K562 (cell line): ENCODE data around the gene GPATCH3. TPM values are rescaled to one million over a fixed set of nuclear protein-coding genes. Genes with fewer than 3 reads are reported as not detected.

Experiments used
- ATAC-seq: fragments of 200-7000 bp; cut with Tn5 transposase; 3 replicates; pipeline ENCODE4 v1.9.1; 2020; ENCODE audit warnings: moderate library complexity
- BruUV-seq: library from RNA; stranded (reverse); fragments of 400-500 nt; replicated peaks from 2 replicates; lab custom pipeline; 2021; lab: Mats Ljungman, UMichigan
- CTCF ChIA-PET: fragments of 300-600 bp; formaldehyde crosslinking; extraction: SDS; loops from one replicate; lab custom pipeline; 2021; ENCODE audit warnings: low intra/inter-chr PET ratio; lab: Yijun Ruan, JAX
- POLR2A ChIA-PET: fragments of 300-600, 350-650 bp; sonication (Branson Sonifier 250); formaldehyde crosslinking; extraction: SDS; loops from one replicate; lab custom pipeline; 2021; ENCODE audit warnings: antibody characterized with exemption, inconsistent platforms; lab: Yijun Ruan, JAX
- DNase-seq, 4 experiments: peaks; one replicate each; pipeline versions ENCODE4 v3.0.0 to v3.0.0-alpha.2; 2011 to 2018; ENCODE audit warnings: low spot score in 3 of 4, mixed read lengths in 3 of 4; ENCODE audit errors: extremely low read depth in 1 of 4
- FAIRE-seq: peaks from 2 replicates; lab custom pipeline; 2011; peaks lifted over from hg19 to GRCh38; lab: Jason Lieb, UNC
- H2AFZ ChIP-seq: 2 replicates; pipeline ENCODE4 v1.6.0; 2011; ENCODE audit warnings: low read depth, low read length, control low read depth, inconsistent platforms
- H3K27ac ChIP-seq: fragments of 200-600 bp; 3 replicates; pipeline ENCODE4 v1.8.0; 2011; ENCODE audit warnings: low read depth, mild to moderate bottlenecking, control low read depth, inconsistent platforms, low read length, moderate library complexity, mixed read lengths; ENCODE audit errors: extremely low read depth
- H3K27me3 ChIP-seq, 2 experiments: fragments of 300-600 bp in 1 of 2; 2 replicates in 1 of 2; 3 replicates in 1 of 2; pipeline versions ENCODE4 v1.6.0 to v1.8.0; 2011; ENCODE audit warnings: inconsistent platforms in 2 of 2, low read length in 2 of 2, mild to moderate bottlenecking in 1 of 2, mixed read lengths in 1 of 2, moderate library complexity in 1 of 2; ENCODE audit not compliant: control insufficient read depth in 2 of 2, insufficient read depth in 2 of 2
- H3K36me3 ChIP-seq: fragments of 300-600 bp; 3 replicates; pipeline ENCODE4 v1.8.0; 2011; ENCODE audit warnings: mild to moderate bottlenecking, low read length, inconsistent platforms; ENCODE audit not compliant: control insufficient read depth, insufficient read depth
- H3K4me1 ChIP-seq, 2 experiments: fragments of 200-600 bp in 1 of 2; replicated peaks in 1 of 2; 2 replicates in 1 of 2; 3 replicates in 1 of 2; pipeline versions ENCODE4 v1.5.1 to v1.8.0; 2011; ENCODE audit warnings: inconsistent platforms in 2 of 2, low read length in 2 of 2, mild to moderate bottlenecking in 1 of 2, mixed read lengths in 1 of 2, moderate library complexity in 1 of 2; ENCODE audit not compliant: control insufficient read depth in 2 of 2, insufficient read depth in 2 of 2
- H3K4me2 ChIP-seq: 2 replicates; pipeline ENCODE4 v1.6.1; 2011; ENCODE audit warnings: low read length, control low read depth, inconsistent platforms, mixed read lengths; ENCODE audit not compliant: insufficient read depth
- H3K4me3 ChIP-seq: fragments of 200-600 bp; sonication (generic), shearing (Covaris generic); 2 replicates; pipeline ENCODE4 v1.5.1; 2016; ENCODE audit warnings: control low read depth, inconsistent platforms
- H3K79me2 ChIP-seq: fragments of 200-600 bp; 3 replicates; pipeline ENCODE4 v1.8.0; 2011; ENCODE audit warnings: low read length, inconsistent platforms; ENCODE audit not compliant: control insufficient read depth, insufficient read depth
- H3K9ac ChIP-seq, 2 experiments: 2 replicates each; pipeline versions ENCODE4 v1.6.0 to v1.6.1; 2011; ENCODE audit warnings: low read depth in 2 of 2, low read length in 2 of 2, control low read depth in 1 of 2, inconsistent platforms in 1 of 2, mild to moderate bottlenecking in 1 of 2, mixed read lengths in 1 of 2; ENCODE audit not compliant: insufficient read depth in 1 of 2
- H3K9me1 ChIP-seq: one replicate; pipeline ENCODE4 v1.6.0; 2011; ENCODE audit warnings: inconsistent platforms, mild to moderate bottlenecking, low read length, moderate library complexity; ENCODE audit not compliant: control insufficient read depth, insufficient read depth
- H3K9me3 ChIP-seq: replicated peaks from 2 replicates; pipeline ENCODE4 v1.5.1; 2011; ENCODE audit warnings: low read depth, low read length, inconsistent platforms; ENCODE audit not compliant: control insufficient read depth, insufficient read depth
- H4K20me1 ChIP-seq: replicated peaks from 2 replicates; pipeline ENCODE4 v1.6.1; 2011; ENCODE audit warnings: low read length, inconsistent platforms, mixed read lengths; ENCODE audit not compliant: control insufficient read depth, insufficient read depth
- DACH1 ChIP-seq: fragments of 450-650 bp; IDR thresholded peaks from 2 replicates; pipeline ENCODE4 v1.6.1; 2018; ENCODE audit not compliant: partially characterized antibody
- EZH2 ChIP-seq: IDR thresholded peaks from 2 replicates; pipeline ENCODE4 v1.6.1; 2012; ENCODE audit warnings: low read depth, mild to moderate bottlenecking, inconsistent platforms, low read length, borderline replicate concordance
- FOXA3 ChIP-seq, 2 experiments: fragments of 450-650 bp in 1 of 2; sonication (generic) in 1 of 2; formaldehyde crosslinking; IDR thresholded peaks in 1 of 2; conservative IDR thresholded peaks in 1 of 2; 2 replicates each; pipeline versions ENCODE4 v1.4.0 to v1.8.0; 2020 to 2022; ENCODE audit warnings: mild to moderate bottlenecking in 2 of 2, missing genetic modification reagents in 1 of 2
- FOXP1 ChIP-seq: sonication (generic); formaldehyde crosslinking; IDR thresholded peaks from 2 replicates; pipeline ENCODE4 v1.8.0; 2022; ENCODE audit warnings: mild to moderate bottlenecking, missing genetic modification reagents
- HMGN3 ChIP-seq: IDR thresholded peaks from 2 replicates; pipeline ENCODE4 v1.6.1; 2011; ENCODE audit warnings: borderline replicate concordance, low read depth, mild to moderate bottlenecking, mixed read lengths, low read length; ENCODE audit not compliant: insufficient read length; ENCODE audit errors: extremely low read depth
- HMGXB4 ChIP-seq: sonication (generic); formaldehyde crosslinking; IDR thresholded peaks from 2 replicates; pipeline ENCODE4 v1.8.1; 2023; ENCODE audit warnings: mild to moderate bottlenecking, missing genetic modification reagents
- JUND ChIP-seq, 2 experiments: IDR thresholded peaks; 2 replicates in 1 of 2; 3 replicates in 1 of 2; pipeline ENCODE4 v1.6.1; 2011; ENCODE audit warnings: borderline replicate concordance in 2 of 2, low read depth in 2 of 2, low read length in 2 of 2, improper control_type of control experiment in 1 of 2, missing biosample characterization in 1 of 2, missing genetic modification characterization in 1 of 2, missing genetic modification reagents in 1 of 2
- KLF6 ChIP-seq: fragments of 250-450 bp; sonication (Bioruptor Pico); IDR thresholded peaks from 2 replicates; pipeline ENCODE4 v1.4.0; 2020; ENCODE audit warnings: mild to moderate bottlenecking, moderate library complexity, borderline replicate concordance
- MBD2 ChIP-seq: sonication (generic); IDR thresholded peaks from 2 replicates; pipeline ENCODE4 v1.6.1; 2016; ENCODE audit warnings: low read depth, borderline replicate concordance
- MYBL2 ChIP-seq, 2 experiments: fragments of 450-650 bp in 1 of 2; sonication (generic) in 1 of 2; formaldehyde crosslinking in 1 of 2; IDR thresholded peaks; 2 replicates each; pipeline versions ENCODE4 v1.6.1 to v1.8.1; 2017 to 2022; ENCODE audit warnings: borderline replicate concordance in 1 of 2, inconsistent platforms in 1 of 2, low read depth in 1 of 2, mild to moderate bottlenecking in 1 of 2, missing genetic modification reagents in 1 of 2, moderate library complexity in 1 of 2
- MYNN ChIP-seq, 2 experiments: sonication (generic); formaldehyde crosslinking in 1 of 2; IDR thresholded peaks; 2 replicates each; pipeline versions ENCODE4 v1.5.0 to v1.6.1; 2016 to 2020; ENCODE audit warnings: antibody characterized with exemption in 1 of 2, missing genetic modification reagents in 1 of 2
- NR2C2 ChIP-seq, 2 experiments: fragments of 200-800 bp in 1 of 2; sonication (Bioruptor generic) in 1 of 2; sonication (generic) in 1 of 2; formaldehyde crosslinking in 1 of 2; IDR thresholded peaks; 2 replicates each; pipeline versions ENCODE4 v1.6.1 to v1.8.0; 2016 to 2022; ENCODE audit warnings: mild to moderate bottlenecking in 1 of 2, missing compliant biosample characterization in 1 of 2, missing genetic modification characterization in 1 of 2, missing genetic modification reagents in 1 of 2
- NR2F6 ChIP-seq: fragments of 450-650 bp; formaldehyde crosslinking; IDR thresholded peaks from 2 replicates; pipeline ENCODE4 v1.4.0; 2020; ENCODE audit warnings: mild to moderate bottlenecking
- RBM22 ChIP-seq: fragments of 200-400 bp; formaldehyde crosslinking; IDR thresholded peaks from 2 replicates; pipeline ENCODE4 v1.6.1; 2018; ENCODE audit warnings: low read length, low read depth; ENCODE audit not compliant: poor library complexity, severe bottlenecking
- RFX1 ChIP-seq: fragments of 450-650 bp; IDR thresholded peaks from 2 replicates; pipeline ENCODE4 v1.6.1; 2016; ENCODE audit warnings: mild to moderate bottlenecking, moderate library complexity
- SMAD3 ChIP-seq: fragments of 450-650 bp; formaldehyde crosslinking; conservative IDR thresholded peaks from 2 replicates; pipeline ENCODE4 v1.4.0; 2020; ENCODE audit warnings: mild to moderate bottlenecking
- SREBF2 ChIP-seq: sonication (generic); formaldehyde crosslinking; IDR thresholded peaks from 2 replicates; pipeline ENCODE4 v1.4.0; 2020; ENCODE audit warnings: mild to moderate bottlenecking, missing genetic modification reagents
- ZC3H4 ChIP-seq: sonication (generic); formaldehyde crosslinking; IDR thresholded peaks from 2 replicates; pipeline ENCODE4 v1.9.0; 2021; ENCODE audit warnings: missing genetic modification reagents, borderline replicate concordance
- ZNF324 ChIP-seq: fragments of 250-450 bp; sonication (Bioruptor Pico); IDR thresholded peaks from 2 replicates; pipeline ENCODE4 v1.4.0; 2020; ENCODE audit warnings: mild to moderate bottlenecking
- ZNF695 ChIP-seq: fragments of 450-650 bp; formaldehyde crosslinking; IDR thresholded peaks from 2 replicates; pipeline ENCODE4 v1.4.0; 2020; ENCODE audit warnings: mild to moderate bottlenecking, moderate library complexity
- WGBS: fragments of 100-300 bp; shearing (Covaris generic); methylation state at CpG from one replicate; pipeline ENCODE4 v1.1.6; 2016; ENCODE audit warnings: low coverage, mixed read lengths; ENCODE audit not compliant: insufficient coverage; ENCODE audit errors: missing lambda C conversion rate; 5-methylcytosine and 5-hydroxymethylcytosine counted together
- in situ Hi-C: fragments of 300-500 bp; cut with MboI; formaldehyde crosslinking; loops from 4 replicates; pipeline ENCODE4 v1.15.0; 2018; ENCODE audit warnings: inconsistent platforms, mixed read lengths
- intact Hi-C: fragments of 100-400 bp; cut with micrococcal nuclease; formaldehyde crosslinking; loops from 2 replicates; pipeline ENCODE4 v1.14.2; 2022
- polyA plus RNA-seq, 8 experiments: library from polyadenylated mRNA; depleted of rRNA in 4 of 8; stranded (reverse) in 5 of 8; unstranded in 3 of 8; fragments of >200 nt; fragmentation: Nextera tagmentation in 2 of 8; fragmentation: Illumina TruSeq in 1 of 8; extraction: Ambion mirVana in 2 of 8; extraction: Trizol in 1 of 8; gene quantifications; 2 replicates each; pipeline versions ENCODE4 v1.2.1 to v1.2.3, GENCODE V29; 2011 to 2014; ENCODE audit warnings: inconsistent platforms in 1 of 8, missing spikeins in 1 of 8
- total RNA-seq, 7 experiments: library from RNA; depleted of rRNA in 6 of 7; stranded (reverse); fragments of >200 nt in 6 of 7; fragmentation: Illumina TruSeq in 2 of 7; extraction: Trizol in 2 of 7; gene quantifications; 2 replicates each; pipeline versions ENCODE4 v1.2.1 to v1.2.3, GENCODE V29; 2011 to 2021; ENCODE audit warnings: low replicate concordance in 1 of 7

Gene GPATCH3
- total and polyA plus RNA-seq, 9 of the 15 experiments (the other 6 are each of a cell fraction or from before 2014, with no cell fraction given), result 1.6 to 23.0 (median 13.3) TPM

GRCh38 chr1:26921126-26921539 lies 20.9 kb upstream of the GPATCH3 start:
- peak overlapping the region; percentile 98 for H2AFZ ChIP-seq
- peaks cover 42% of the 10 kb centered on the region for H3K79me2 ChIP-seq
- POLR2A ChIA-PET, result interaction anchor here (0.6 to 2.0 kb wide), 5 partner anchors 8 to 794 kb away, joined by 3 to 11 read pairs (median 3); partner anchors contain the start of gene GPATCH3
- intact Hi-C loops, result no loop called here
- no TSS peak for BruUV-seq
- peak overlapping the region; percentile 79 for H3K4me3 ChIP-seq
- H3K27ac ChIP-seq, result peak overlapping the region; percentile 50; the same call in 2 of the 3 replicates
- peaks cover 18 to 21% of the 10 kb centered on the region in 2 experiments; a peak in 4 of 5 replicates for H3K4me1 ChIP-seq
- CTCF ChIA-PET, result no interaction called here
- H3K4me2 ChIP-seq, result peak overlapping the region; percentile 97
- WGBS, result 10% methylated on average over 7 of the region's 7 CpGs
- H3K36me3 ChIP-seq, result peaks cover 35% of the 10 kb centered on the region
- DNase-seq (no peak), ATAC-seq (peak; percentile 20), FAIRE-seq (no peak)
- H3K9me1 ChIP-seq, result no peaks in the 10 kb centered on the region
- in situ Hi-C loops, result no loop called here
- no peaks in the 10 kb centered on the region; a peak in 1 of 5 replicates for H3K27me3 ChIP-seq
- H3K9me3 ChIP-seq, result no peaks in the 10 kb centered on the region
- H4K20me1 ChIP-seq, result peaks cover 12% of the 10 kb centered on the region
- H3K9ac ChIP-seq, result peak overlapping the region; percentile 37 to 80; a peak in 3 of 4 replicates
- TF ChIP-seq SMAD3 (CRISPR knock-in tag) (no peak), MYBL2 (IDR thresholded peaks at IDR 0.05; ENCODE audit: low read depth) (no peak), MYBL2 (CRISPR knock-in tag; IDR thresholded peaks at IDR 0.05; ENCODE audit: borderline replicate concordance) (no peak), JUND (IDR thresholded peaks at IDR 0.05; ENCODE audit: borderline replicate concordance, low read depth, low read length) (no peak), JUND (tag; IDR thresholded peaks at IDR 0.05; ENCODE audit: borderline replicate concordance, low read depth, low read length) (0 out of 3 replicates have a peak, but pooled peaks have one; percentile 14), ZNF324 (0 out of 2 replicates have a peak, but pooled peaks have one; percentile 22), MYNN (IDR thresholded peaks at IDR 0.05) (peak; percentile 77; the same call in 1 of the 2 replicates), MYNN (CRISPR knock-in tag; IDR thresholded peaks at IDR 0.05) (no peak), HMGXB4 (CRISPR knock-in tag) (0 out of 2 replicates have a peak, but pooled peaks have one; percentile 4), HMGN3 (no peak), DACH1 (no peak), SREBF2 (CRISPR knock-in tag) (0 out of 2 replicates have a peak, but pooled peaks have one; percentile 16), FOXP1 (0 out of 2 replicates have a peak, but pooled peaks have one; percentile 10), EZH2 (no peak), RFX1 (peak; percentile 97), NR2C2 (CRISPR knock-in tag; IDR thresholded peaks at IDR 0.05) (no peak), NR2C2 (tag; IDR thresholded peaks at IDR 0.05) (0 out of 2 replicates have a peak, but pooled peaks have one; percentile 0), MBD2 (no peak), ZNF695 (CRISPR knock-in tag) (no peak), ZC3H4 (CRISPR knock-in tag) (0 out of 2 replicates have a peak, but pooled peaks have one; percentile 58), KLF6 (CRISPR knock-in tag) (no peak), NR2F6 (peak; percentile 90), FOXA3 (CRISPR knock-in tag; conservative IDR thresholded peaks at IDR 0.05 in 1 of 2, IDR thresholded peaks at IDR 0.05 in 1 of 2) (peak in 1 of 2 experiments; percentile 17; a peak in 1 of 4 replicates), RBM22 (no peak)
